Measurements from ENCODE around the gene CCDC78.

CCDC78 gene

DNA sequence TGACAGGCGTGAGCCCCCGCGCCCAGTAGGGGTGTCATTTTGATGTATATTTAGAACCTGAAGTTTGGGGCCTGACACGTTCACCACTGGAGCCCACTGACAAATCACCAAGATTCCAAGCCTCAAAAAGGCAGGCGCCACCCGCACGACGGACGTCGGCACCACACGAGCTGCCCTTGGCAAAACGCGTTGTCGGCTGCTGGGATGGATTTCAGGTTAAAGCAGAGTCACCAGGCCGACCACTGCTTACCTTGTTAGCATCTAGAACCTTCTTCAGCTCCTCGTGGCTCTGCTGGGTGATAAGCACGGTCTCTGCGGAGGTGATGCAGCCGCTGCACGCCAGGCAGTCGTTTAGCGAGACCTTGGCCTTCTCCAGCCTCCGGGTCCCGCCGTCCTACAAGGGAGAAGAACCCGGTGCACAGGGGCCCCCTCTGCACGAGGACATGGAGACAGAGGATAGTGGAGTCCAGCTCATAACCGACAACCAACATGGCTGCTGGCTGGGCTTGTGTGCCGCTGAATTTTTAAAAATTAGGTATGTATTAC, 10.8 kb upstream of the CCDC78 start:
- DNase-seq, result no peak

DNA sequence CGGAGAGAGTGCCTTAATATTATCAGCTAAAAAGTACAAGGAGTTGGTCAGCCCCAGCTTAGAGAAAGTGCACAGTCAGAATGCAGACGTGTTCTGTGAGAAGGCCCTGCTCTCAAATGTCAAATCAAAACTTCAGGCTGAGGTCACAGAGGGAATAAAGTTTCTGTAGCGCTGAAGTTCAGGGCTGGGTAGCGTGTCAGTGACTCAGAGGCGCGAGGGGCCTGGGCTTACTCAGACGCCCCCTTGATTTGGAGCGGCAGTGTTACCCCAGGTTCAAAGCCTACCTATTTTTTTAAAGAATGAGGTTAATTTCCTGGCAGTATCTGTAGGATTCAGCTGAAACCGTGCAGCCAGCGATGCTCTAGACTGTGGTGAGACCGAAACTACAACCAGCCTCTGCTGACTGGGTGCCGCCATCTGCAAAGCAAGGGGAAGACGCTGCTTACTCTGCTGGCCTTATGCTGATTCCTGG, 9.8 kb upstream of the CCDC78 start:
- no peak for DNase-seq

DNA sequence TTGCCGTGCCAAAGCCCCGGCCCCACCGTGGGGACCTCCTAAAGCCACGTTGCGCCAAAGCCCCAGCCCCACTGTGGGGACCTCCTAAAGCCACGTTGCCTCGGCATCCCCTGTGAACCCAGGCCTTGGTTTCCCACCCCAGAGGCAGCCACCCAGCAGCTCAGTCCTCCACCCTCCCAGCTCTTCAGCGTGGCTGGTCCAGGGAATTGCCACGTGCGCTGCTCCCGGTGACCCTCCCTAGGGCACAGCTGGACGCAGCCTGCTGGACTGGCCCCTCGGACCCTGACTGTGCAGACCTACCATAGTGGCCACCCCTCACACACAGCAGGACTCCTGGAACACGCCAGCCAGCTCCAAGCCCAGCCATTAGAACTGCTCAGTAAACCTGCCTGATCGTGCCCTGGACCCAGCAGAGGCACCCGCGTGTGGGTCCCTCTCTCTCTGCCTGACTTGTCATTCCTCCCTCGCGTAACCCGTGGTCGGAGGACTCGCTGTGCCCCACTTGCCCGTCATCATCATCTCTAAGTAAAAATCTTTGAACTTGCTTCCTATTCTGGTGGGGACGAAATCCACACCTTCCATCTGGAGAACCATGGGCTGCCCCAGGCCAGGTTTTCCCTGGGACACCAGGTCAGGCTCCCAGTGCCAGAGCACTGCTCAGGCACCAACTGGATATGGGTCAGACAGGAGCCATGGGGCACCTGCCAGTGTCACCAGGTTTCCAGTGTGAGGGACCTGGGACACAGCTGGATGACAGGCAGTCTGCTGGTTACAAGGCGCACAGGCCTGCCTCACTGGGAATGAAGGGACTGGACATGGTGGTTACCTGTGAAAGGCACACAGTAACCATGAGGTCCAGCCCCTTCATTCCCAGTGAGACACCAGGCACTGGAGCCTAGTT, 9.0 kb upstream of the CCDC78 start:
- no peak for DNase-seq

DNA sequence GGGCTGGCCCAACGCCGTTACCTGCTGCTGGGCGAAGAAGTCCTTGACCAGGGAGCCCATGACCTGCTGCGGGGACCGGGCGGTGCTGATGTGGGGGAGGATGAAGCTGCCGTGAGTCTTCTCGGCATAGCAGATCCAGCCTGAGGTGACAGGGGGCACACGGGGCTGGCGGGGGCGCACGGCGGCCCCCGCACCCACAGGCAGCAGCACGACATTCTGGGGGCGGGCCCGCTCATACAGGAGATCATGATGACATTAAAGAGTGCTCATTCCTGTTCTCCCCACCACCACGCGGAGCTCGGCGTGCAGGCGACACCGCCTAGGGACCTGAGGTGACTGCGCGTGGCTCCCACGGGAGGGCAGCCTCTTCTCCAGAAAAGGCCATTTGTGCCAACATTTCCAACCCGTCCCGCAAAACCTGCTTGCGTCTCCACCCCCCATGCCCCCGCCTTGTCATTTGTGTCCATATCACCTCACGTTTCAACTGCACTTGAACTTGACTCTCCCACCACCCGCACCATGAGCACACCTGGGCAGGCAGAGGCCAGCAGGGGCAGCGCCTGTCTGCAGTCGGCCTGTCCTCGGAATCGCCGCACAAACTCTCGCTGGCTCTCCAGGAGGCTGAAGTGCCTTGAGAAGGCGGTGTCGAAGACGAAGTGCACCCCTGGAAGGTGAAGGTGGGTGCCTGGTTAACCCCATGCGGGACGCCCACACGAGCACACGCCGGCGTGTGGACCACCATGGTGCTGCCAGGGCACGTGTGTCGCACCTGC, 8.2 kb upstream of the CCDC78 start:
- DNase-seq, result no peak

DNA sequence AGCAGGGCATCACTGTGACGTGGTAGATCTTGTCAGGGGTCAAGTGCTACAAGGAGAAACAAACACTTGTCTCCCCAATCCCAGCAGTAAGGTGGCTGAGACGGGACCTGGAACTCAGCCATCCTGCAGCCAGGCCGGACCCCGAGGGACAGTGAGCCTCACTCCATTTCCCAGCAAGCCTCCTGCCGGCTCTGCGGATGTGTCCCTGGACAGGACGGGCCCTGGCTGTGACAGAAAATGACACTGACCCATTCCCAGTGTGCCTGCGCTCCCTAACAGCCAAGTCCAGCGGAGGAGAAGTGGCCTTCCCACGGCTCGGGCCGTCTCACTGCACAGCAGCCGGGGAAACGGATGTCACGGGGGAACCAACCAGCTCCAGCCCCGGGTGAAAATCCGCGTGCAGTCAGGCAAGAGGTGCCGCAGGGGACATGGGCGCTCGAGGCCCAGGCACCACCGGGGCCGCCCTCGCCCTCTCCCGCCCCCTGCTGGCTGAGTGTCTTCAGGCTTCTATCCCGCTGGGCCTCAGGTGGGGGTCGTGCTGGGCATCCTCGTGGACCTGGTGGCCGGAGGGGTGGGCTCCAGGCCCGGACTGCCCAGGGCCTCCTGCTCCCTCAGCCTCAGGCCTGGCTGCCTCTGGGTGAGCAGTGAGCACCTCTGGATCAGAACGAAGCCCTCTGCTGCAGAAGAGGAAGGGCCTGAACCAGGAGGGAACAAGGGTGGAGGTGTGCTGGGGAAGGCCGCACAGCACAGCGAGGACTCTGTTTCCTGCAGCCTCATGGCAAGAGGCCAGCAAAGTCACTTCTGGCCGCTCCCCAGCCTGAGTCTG, 7.4 kb upstream of the CCDC78 start:
- no peak for DNase-seq

DNA sequence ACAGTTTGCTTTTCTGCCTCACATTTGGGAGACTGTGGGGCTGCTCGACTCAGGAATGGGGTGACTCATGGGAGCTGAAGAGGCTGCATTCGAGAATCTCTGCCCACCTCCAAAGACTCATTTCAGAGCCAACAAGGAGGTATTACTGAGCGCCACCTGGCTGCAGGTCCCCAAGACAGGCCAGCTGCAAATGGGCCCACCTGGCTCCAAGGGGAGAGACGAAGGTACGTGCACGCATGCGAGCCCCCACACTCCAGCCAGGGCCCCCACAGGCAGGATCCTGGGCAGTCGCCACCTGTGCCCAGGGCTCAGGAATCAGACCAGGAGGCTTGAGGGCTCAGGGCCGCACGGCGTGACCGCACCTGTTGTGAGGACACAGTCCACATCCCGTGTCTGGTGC, 6.7 kb upstream of the CCDC78 start:
- DNase-seq, result no peak

DNA sequence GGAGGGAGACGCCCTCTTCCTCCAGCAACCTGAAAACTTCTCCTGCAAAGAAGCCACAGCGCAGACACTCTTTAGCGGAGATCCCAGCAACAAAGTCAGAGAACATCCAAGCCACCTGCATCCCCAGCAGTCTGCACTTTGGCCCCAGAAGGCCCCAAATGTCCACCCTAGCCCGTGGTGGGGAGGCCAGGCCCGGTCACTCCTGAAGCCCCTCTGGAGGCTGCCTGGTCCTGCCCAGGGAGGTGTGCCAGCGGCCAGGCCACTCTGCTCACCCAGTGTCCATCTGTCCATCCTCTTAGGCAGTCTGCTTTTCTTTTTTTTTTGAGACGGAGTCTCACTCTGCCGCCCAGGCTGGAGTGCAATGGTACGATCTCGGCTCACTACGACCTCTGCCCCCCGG, 6.1 kb upstream of the CCDC78 start:
- DNase-seq, result no peak

DNA sequence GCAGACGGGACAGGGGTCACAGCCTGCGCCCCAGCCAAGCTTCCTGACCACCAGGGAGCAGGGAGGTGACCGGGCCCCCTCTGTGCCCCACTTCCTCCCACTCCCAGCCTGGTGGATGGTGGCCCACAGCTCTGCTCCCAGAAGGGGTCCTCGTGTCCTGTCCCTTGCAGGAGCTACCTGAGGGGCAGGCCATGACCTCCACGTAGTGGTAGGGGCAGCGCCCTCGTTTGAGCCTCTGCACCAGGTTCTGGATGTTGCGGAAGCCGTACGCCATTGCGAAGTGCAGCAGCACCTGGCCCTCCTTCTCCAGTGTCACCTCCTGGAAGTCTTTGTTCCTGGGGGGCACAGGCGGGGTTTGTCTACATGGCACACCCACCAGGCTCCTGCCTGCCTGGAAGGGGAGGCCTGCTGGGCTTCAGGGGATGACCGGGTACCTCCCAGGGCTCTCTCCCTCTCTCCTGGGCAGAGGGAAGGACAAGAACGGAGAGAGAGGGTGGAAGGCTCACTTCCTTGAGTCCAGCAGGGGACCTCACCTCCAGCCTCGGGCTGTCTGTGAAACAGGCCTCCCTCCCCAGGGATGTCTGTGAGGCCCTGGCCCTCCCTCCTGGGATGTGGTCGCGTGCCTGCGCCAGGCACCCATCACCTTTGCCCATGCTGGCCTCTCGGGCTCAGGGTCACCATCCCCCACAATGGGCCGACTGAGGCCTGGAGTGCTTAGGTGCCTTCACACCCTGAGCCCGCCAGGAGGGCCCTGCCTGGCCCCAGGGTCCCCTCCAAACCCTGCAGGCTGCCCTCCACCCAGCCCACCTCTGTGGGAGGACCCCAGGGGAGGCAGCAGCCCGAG, 4.6 kb upstream of the CCDC78 start:
- DNase-seq, result no peak

DNA sequence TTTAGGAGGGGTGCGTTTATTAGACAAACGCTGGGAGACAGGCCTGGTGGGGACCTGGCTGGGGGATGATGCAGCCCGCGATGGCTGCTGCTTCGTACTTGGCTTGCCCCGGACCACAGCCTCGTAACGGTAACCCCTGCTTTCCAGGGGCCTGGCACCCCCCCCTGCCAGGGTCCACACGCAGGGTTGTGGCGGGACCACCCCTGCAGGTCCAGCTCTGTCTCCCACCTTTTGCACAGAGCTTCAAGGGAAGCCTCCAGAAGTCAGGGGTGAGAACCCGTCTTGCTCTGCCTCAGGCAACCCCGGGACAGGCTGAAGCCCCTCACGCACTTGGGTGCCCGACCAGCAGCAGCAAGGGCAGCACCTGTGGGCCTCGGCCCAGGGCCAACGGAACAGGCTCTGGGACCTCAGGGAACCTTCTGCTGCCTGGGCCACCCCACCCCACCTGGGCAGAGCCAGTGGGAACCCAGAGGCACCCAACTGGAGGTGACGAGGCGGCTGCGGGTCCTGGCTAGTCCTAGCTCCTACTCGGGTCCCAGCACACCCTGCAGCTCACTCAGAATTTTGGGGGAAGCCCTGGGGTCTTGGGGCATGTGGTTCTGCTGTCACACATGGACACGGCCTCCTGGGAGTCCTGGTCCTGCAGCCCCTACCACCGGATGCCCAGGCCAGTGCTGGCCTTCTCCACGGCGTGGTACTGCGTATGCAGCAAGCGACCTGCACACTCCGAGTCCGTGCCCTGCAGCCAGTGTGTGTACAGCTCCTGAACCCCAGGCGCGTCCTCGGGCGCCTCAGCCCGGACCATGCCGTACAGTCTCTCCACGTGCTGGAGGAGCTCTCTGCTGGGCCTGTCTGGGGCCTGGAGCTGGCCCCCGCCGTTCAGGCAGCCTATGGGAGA, 3.8 kb upstream of the CCDC78 start:
- DNase-seq, result no peak

DNA sequence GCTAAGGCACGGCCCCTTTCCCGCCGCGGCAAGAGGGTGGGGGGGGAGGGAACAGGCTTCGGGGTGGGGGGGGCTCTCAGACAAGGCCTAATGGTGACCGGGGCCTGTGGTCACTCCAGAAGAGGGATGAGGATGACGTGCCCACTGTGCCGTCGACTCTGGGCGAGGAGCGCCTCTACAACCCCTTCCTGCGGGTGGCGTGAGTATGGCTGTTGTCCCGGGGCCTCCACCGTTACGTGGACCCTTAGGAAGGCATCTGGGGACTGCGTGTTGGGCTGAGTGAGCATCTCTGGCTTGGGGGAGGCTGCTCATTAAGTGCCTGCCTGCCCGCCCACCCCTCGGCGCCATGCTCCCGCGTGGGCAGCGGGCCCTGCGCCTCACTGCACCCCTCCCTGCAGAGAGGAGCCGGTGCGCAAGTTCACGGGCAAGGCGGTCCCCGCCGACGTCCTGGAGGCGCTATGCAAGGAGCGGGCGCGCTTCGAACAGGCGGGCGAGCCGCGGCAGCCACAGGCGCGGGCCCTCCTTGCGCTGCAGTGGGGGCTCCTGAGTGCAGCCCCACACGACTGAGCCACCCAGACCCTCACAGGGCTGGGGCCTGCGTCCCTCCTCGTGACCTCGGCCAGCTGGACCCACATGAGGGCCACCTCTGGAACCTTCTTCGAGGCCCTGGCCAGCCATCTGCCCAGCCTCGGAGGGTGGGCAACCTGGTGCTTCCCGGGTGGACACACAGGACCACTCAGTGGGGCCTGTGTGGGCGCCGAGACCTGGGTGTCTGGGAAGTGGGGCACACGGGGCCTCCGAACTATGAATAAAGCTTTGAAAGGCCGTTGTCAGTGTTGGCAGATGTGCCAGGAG, 2.9 kb upstream of the CCDC78 start:
- DNase-seq, result no peak

DNA sequence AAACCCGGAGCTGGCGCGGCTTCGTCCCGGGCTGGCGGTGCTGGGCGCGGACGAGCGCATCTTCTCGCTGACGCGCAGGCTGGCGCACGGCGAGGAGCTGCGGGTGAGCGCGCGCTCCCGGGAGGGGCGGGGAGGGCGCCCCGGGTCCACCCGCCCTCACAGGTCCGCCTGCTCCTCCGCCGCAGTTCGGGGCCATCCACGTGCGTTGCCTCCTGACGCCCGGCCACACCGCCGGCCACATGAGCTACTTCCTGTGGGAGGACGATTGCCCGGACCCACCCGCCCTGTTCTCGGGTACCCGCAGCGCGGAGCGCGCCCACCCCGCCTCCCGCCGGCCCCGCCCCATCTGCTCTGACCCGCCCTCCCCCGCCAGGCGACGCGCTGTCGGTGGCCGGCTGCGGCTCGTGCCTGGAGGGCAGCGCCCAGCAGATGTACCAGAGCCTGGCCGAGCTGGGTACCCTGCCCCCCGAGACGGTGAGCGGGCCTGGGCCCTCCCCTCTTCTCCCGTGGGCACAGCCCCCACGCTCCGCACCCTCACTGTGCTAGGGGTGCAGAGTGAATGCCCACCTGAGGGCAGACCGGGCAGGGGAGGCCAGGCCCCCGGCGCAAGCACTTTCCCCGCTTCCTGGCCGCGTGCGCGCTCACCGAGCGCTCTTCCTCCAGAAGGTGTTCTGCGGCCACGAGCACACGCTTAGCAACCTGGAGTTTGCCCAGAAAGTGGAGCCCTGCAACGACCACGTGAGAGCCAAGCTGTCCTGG, 2.1 kb upstream of the CCDC78 start:
- DNase-seq, result no peak

DNA sequence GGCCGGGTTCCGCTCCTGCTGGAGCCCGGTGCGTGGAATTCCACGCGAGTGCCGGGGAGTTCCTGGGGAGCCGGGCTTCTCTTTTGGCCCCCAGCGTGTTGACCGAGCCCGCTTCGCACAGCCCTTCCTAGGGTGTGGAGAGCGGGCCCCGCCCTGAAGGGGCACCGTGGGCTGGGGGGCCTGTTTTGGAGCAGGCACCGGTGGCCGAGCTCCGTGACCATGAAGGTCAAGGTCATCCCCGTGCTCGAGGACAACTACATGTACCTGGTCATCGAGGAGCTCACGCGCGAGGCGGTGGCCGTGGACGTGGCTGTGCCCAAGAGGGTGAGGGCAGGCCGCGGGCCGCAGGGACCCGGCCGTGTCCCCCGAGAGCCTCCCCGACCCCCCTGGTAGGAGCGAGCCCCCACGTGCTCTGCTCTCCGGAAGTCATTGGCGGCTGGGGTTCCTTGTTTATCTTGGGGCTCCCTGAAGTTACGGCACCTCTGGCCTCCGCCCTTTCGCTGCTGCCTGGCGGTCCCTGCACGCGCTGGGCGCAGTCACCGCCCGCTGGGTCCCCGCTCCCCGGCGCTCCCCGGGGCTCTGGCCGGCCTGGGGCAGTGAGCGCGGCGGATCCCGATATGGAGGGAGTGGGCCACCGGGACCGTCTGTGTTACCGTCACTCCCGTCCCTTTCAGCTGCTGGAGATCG, 1.2 kb upstream of the CCDC78 start:
- DNase-seq, result no peak

DNA sequence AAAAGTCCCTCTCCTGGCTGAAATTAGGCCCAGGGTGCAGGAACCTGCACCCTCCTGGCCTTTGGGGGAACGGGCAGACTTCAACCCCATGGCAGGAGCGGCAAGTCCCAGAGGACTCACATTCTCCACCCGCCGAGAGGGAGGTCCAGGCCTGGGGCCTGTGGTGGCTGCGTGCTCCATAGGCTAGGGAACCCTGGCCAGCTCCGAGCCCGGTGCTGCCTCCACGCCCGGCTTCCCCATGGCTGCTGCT, 130 bp downstream of the CCDC78 start:
- no peak for DNase-seq

DNA sequence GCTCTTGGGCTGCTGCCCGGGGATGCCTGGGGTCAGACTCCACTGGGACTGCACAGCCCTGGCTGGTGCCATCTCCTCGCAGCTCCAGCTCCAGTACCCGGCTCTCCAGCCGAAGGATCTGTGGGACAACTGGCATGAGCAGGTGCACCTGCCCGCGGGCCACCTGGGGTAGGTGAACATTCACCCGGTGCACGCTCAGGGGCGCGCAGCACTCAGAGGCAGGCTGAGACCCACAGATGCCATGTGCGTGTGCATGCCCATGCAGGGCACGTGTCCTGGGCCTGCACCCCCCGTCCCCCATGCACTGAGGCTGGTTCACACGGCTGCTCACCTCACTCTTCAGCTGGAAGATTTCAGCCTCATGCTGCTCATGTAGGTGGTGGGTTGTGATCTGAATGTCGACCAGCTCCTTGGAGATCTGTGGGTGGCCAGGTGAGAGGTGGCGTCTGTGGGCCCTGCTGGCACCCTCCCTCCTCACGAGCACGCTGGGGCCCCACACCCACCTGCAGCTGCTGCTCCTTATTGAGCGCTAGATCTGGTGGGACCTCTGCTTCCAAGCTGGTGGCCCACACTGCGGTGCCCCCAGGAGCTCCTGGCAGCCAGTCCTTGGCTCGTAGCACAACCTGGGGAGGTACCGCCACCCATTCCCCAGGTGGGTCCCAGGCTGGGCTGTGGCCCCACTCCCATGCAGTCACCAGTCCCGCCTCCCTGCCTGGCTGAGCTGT, 618 bp downstream of the CCDC78 start:
- DNase-seq, result no peak

DNA sequence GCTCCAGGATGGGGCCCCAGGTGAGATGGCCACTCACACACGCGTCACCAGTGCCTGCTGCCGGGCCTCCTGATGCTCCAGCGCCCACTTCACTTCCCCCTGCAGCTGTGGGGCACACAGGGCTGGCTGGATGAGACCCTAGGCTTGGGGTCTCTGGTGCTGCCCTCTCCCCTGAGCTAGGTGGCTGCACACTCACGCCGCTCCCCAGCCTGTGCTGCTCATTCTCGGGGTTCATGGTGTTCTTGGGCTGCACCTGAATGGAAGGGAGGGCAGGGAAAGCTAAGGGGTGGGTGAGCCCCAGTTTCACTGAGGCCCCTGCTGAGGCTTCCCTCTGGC, 1.2 kb downstream of the CCDC78 start:
- no peak for DNase-seq

DNA sequence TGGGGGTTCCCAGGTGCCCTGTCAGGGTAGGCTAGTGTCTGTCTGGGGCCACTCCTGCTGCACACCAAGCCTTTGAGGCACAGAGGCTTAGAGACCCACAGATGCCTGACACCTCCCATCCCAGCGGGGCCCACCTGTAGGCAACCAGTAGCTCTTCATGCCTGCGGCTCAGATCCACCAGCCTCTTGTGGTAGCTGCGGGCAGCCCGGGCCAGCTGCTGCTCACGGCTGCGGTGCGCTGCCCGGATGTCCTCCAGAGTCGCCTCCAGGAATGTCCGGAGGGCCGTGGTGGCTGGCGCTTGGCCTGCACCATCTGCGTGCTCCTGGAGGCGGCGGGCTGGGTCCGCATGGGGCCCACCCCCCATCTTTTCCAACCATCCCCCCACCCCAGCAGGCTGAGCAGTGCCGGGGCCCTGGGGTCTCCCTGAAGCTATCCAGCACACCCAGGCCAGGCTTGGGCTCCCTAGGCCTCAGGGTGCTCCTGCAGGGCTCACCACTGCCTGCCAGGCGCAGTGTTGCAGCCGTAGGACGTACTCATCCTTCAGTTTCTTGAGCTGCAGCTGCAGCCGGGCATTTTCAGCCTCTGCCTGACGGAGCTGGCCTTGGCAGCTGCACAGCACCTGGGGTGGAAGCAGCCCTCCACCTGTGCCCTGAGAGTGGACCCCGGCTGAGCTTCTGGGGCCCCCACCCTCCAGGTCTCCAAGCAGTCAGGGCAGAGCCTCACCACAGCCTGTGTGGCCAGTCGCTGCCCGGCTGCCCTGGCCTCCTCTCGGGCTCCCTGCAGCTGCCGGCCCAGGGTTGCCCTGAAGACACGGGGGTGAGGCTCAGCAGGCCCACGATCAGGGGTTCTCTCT, 1.8 kb downstream of the CCDC78 start:
- DNase-seq, result no peak

DNA sequence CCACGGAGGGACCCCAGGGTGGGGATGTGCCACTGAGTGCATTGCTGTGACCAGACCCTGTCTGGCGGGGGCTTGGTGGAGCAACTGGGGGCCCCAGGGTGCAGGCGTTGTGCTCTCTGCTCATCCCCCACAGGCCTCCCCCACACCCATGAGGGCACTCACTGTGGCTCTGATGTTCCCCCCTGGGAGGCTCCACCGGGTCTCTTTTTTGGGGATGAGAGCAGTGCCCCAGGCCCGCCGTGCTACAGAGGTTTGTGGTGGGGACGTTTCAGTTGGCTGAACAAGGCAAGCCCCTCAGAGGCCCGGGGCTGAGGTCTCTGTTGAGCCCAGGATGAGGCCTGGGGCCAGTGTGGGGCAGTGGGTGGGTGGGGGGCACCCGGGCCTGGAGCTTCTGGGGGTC, 2.5 kb downstream of the CCDC78 start:
- no peak for DNase-seq
